Neural crest cell (in vitro differentiated cells): ENCODE measurements around the gene SMOC2. TPM values are rescaled to one million over a fixed set of nuclear protein-coding genes. Genes with fewer than 3 reads are reported as not detected.
"Not testable (repeated sequence)": the region's sequence is repeated elsewhere in the genome, so short reads cannot be mapped to it uniquely, and the experiment has no call there.

Experiments used
- DNase-seq: peaks from one replicate; pipeline ENCODE4 v3.0.0; 2021; ENCODE audit warnings: low read depth, mixed read lengths, low spot score
- H3K27ac Mint-ChIP-seq: one replicate; pipeline ENCODE4 v1.8.0; 2021; ENCODE audit warnings: mild to moderate bottlenecking, mixed read lengths; ENCODE audit not compliant: unreplicated experiment
- H3K27me3 Mint-ChIP-seq: 2 replicates; pipeline ENCODE4 v1.8.0; 2021; ENCODE audit warnings: low read depth, mild to moderate bottlenecking, mixed read lengths
- H3K36me3 Mint-ChIP-seq: 2 replicates; pipeline ENCODE4 v1.8.0; 2021; ENCODE audit warnings: low read depth, mild to moderate bottlenecking, mixed read lengths
- H3K4me1 Mint-ChIP-seq: 2 replicates; pipeline ENCODE4 v1.8.0; 2021; ENCODE audit warnings: mixed read lengths
- H3K4me3 Mint-ChIP-seq: one replicate; pipeline ENCODE4 v1.8.0; 2021; ENCODE audit warnings: mild to moderate bottlenecking, mixed read lengths
- H3K9me3 Mint-ChIP-seq: 2 replicates; pipeline ENCODE4 v1.8.0; 2021; ENCODE audit warnings: mixed read lengths
- total RNA-seq: library from RNA; stranded (reverse); gene quantifications from 2 replicates; pipeline ENCODE4 v1.2.1, GENCODE V29; 2021
- TF ChIP-seq, protein P1 (sequence below): fragments of 200-600 bp; sonication (generic); conservative IDR thresholded peaks from 2 replicates; pipeline ENCODE4 v1.5.0; 2021; ENCODE audit warnings: antibody characterized with exemption, mild to moderate bottlenecking

SMOC2 gene
- total RNA-seq, 1 donor from 2014 or later, result 0.23 TPM

DNA sequence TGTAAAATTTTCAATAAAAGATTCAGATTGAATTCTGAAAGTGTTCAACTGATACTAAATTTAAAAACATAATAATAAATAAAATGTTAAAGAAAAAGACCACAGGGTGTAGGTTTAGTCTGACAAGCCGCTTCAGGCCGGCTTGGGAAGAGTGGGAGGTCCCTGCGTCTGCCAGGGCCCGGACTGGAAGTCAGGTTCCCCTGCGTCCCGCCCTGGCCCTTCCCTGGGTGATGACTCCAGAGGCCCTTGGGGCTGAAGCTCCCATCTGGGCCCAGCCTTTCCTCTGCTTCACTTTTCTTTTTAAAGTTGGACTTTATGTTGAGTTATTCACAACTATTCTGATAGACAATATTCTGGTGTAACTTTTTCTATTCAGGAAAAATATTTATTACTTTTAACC is 93.3 kb downstream of the SMOC2 start:
- TF ChIP-seq, protein P1, sequence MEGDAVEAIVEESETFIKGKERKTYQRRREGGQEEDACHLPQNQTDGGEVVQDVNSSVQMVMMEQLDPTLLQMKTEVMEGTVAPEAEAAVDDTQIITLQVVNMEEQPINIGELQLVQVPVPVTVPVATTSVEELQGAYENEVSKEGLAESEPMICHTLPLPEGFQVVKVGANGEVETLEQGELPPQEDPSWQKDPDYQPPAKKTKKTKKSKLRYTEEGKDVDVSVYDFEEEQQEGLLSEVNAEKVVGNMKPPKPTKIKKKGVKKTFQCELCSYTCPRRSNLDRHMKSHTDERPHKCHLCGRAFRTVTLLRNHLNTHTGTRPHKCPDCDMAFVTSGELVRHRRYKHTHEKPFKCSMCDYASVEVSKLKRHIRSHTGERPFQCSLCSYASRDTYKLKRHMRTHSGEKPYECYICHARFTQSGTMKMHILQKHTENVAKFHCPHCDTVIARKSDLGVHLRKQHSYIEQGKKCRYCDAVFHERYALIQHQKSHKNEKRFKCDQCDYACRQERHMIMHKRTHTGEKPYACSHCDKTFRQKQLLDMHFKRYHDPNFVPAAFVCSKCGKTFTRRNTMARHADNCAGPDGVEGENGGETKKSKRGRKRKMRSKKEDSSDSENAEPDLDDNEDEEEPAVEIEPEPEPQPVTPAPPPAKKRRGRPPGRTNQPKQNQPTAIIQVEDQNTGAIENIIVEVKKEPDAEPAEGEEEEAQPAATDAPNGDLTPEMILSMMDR, result no peak
- H3K27me3 Mint-ChIP-seq, result no peaks in the 10 kb centered on the region
- no peak overlapping the region for H3K27ac Mint-ChIP-seq
- no peaks in the 10 kb centered on the region for H3K9me3 Mint-ChIP-seq
- DNase-seq, result no peak
- no peak overlapping the region for H3K4me3 Mint-ChIP-seq
- peaks cover 7% of the 10 kb centered on the region for H3K4me1 Mint-ChIP-seq
- H3K36me3 Mint-ChIP-seq, result no peaks in the 10 kb centered on the region

DNA sequence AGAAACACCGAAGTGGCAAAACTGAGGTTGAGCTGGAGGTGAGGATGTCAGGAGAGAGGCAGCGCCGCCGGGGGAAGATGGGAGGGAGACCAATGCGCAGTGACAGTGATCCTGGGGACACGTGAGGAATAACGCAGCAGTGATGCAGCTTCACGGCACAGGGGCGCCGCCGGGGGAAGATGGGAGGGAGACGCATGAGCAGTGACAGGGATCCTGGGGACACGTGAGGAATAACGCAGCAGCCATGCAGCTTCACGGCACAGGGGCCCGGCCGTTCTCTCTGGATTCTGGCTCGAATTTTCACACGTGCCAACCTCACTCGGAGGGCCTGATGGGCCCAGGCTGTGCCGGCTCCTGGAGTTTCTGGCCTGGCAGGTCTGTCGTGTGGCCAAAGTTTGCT is 94.7 kb downstream of the SMOC2 start:
- H3K27ac Mint-ChIP-seq, result no peak overlapping the region
- H3K9me3 Mint-ChIP-seq, result no peaks in the 10 kb centered on the region
- no peak for DNase-seq
- TF ChIP-seq, protein P1, result no peak
- H3K4me1 Mint-ChIP-seq, result peaks cover 7% of the 10 kb centered on the region
- H3K4me3 Mint-ChIP-seq, result no peak overlapping the region
- H3K27me3 Mint-ChIP-seq, result no peaks in the 10 kb centered on the region
- H3K36me3 Mint-ChIP-seq, result no peaks in the 10 kb centered on the region

DNA sequence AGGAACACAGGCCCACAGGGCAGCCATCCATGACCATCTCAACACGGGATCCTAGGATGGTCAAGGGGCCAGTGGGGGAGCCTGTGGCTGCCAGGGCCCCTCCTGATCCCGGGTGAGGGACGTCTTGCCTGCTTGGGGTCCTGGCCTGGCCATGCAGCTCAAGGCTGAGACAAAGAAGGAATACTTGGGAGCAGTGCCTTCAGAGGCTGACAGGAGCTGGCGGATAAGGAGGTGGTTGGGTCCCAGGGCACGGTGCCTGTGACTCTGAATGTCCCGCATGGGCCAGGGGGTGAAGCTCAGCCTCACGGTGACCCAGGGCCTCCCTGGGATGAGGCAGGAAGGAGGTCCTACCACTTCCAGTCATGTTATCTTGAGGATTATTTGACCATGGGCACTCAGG is 95.2 kb downstream of the SMOC2 start:
- TF ChIP-seq, protein P1, result no peak
- Mint-ChIP-seq H3K9me3 (no peaks in the 10 kb centered on the region), H3K27ac (peak overlapping the region; percentile 19), H3K4me3 (no peak overlapping the region), H3K36me3 (no peaks in the 10 kb centered on the region), H3K27me3 (no peaks in the 10 kb centered on the region), H3K4me1 (peaks cover 11% of the 10 kb centered on the region)
- DNase-seq, result no peak

DNA sequence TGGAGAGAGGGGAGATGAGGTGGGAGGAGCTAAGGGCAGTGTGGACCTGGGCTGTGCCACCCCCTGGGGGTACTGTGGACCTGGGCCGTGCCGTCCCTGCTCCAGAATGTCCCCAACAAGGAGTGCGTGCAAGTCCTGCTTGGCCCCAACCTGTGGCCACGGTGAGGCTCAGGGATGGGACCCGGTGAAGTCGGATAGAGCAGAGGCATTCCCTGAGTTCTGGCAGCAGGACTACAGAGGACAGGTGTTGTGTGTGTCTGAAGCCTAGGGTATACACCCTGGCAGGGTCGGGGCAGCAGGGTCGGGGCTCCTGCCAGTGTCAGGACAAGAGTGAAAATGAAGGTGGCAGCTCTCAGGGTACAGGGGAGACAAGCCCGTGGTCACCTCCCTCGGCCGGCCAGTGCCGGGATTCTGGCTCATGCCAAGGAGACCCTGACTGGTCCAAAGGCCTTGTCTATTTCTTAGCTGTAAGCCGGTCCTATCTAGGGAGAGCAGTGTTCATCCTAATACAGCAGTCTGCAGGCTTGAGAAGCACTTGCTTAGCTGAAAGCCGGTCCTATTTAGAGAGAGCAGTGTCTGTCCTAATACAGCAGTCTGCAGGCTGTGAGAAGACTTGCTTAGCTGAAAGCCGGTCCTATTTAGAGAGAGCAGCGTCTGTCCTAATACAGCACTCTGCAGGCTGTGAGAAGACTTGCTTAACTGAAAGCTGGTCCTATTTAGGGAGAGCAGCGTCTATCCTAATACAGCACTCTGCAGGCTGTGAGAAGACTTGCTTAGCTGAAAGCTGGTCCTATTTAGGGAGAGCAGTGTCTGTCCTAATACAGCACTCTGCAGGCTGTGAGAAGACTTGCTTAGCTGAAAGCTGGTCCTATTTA is 95.9 kb downstream of the SMOC2 start:
- TF ChIP-seq, protein P1, result no peak
- H3K4me1 Mint-ChIP-seq, result peaks cover 15% of the 10 kb centered on the region
- no peaks in the 10 kb centered on the region for H3K27me3 Mint-ChIP-seq
- H3K36me3 Mint-ChIP-seq, result no peaks in the 10 kb centered on the region
- DNase-seq, result no peak
- no peak overlapping the region for H3K4me3 Mint-ChIP-seq
- H3K27ac Mint-ChIP-seq, result no peak overlapping the region
- no peaks in the 10 kb centered on the region for H3K9me3 Mint-ChIP-seq

DNA sequence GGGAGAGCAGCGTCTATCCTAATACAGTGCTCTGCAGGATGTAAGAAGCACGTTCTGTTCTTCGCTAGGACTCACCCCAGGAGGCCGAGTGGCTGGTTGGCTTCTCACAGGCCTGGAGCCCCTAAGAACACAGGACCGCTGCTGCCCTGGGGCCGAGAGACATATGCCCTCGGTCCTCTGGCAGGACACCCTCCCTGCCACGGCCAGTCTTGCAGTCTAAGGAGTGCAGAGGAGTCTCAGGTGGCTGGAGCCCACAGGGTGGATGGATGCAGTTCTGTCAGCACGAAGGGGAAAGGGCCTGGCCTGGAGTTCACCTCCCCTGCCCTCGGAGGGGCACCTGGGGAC is 96.5 kb downstream of the SMOC2 start:
- no peaks in the 10 kb centered on the region for H3K27me3 Mint-ChIP-seq
- DNase-seq, result no peak
- H3K27ac Mint-ChIP-seq, result no peak overlapping the region
- peaks cover 9% of the 10 kb centered on the region for H3K4me1 Mint-ChIP-seq
- no peaks in the 10 kb centered on the region for H3K36me3 Mint-ChIP-seq
- H3K9me3 Mint-ChIP-seq, result no peaks in the 10 kb centered on the region
- no peak overlapping the region for H3K4me3 Mint-ChIP-seq
- TF ChIP-seq, protein P1, result no peak

DNA sequence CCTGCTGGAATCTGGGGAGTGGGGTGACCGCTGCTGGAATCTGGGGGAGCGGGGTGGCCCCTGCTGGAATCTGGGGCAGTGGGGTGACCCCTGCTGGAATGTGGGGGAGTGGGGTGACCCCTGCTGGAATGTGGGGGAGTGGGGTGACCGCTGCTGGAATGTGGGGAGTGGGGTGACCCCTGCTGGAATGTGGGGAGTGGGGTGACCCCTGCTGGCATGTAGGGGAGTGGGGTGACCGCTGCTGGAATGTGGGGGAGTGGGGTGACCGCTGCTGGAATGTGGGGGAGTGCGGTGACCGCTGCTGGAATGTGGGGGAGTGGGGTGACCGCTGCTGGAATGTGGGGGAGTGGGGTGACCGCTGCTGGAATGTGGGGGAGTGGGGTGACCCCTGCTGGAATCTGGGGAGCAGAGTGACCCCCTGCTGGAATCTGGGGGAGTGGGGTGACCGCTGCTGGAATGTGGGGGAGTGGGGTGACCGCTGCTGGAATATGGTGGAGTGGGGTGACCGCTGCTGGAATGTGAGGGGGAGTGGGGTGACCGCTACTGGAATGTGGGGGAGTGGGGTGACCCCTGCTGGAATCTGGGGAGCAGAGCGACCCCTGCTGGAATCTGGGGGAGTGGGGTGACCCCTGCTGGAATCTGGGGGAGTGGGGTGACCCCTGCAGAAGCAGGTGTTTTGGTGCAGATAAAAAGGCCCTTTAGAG is 97.4 kb downstream of the SMOC2 start:
- H3K36me3 Mint-ChIP-seq, result not testable (repeated sequence)

More for the DNA sequence above, 97.4 kb downstream of the SMOC2 start:
- not testable (repeated sequence) for H3K27me3 Mint-ChIP-seq, H3K4me3 Mint-ChIP-seq, H3K9me3 Mint-ChIP-seq, H3K27ac Mint-ChIP-seq, H3K4me1 Mint-ChIP-seq, DNase-seq
